CD4-positive, alpha-beta memory T cell (primary cell): ENCODE results near the gene ADRM1. TPM values are rescaled to one million over a fixed set of nuclear protein-coding genes. Genes with fewer than 3 reads are reported as not detected.

ENCODE experiments used
- CTCF ChIA-PET: fragments of 350-600 bp; sonication (Branson Sonifier 250); formaldehyde crosslinking; loops from one replicate; lab custom pipeline; 2021; ENCODE audit warnings: inconsistent platforms; ENCODE audit not compliant: partially characterized antibody; lab: Charles Lee
- POLR2A ChIA-PET: fragments of 350-600 bp; sonication (Branson Sonifier 250); formaldehyde crosslinking; loops from one replicate; lab custom pipeline; 2021; ENCODE audit not compliant: partially characterized antibody; lab: Charles Lee
- DNase-seq, 5 donors: peaks; one replicate each; pipeline versions ENCODE4 v3.0.0 to v3.0.0-alpha.2; 2020 to 2022; ENCODE audit warnings: mixed read lengths in 1 of 5
- H3K27ac ChIP-seq: one replicate; pipeline ENCODE4 v1.7.0; 2013; ENCODE audit warnings: low read depth, low read length
- H3K27me3 ChIP-seq: 2 replicates; pipeline ENCODE4 v1.7.0; 2013; ENCODE audit warnings: mild to moderate bottlenecking, low read length, moderate library complexity; ENCODE audit not compliant: insufficient read depth
- H3K36me3 ChIP-seq: 2 replicates; pipeline ENCODE4 v1.7.0; 2013; ENCODE audit warnings: mild to moderate bottlenecking, low read length, moderate library complexity; ENCODE audit not compliant: insufficient read depth
- H3K4me1 ChIP-seq: 2 replicates; pipeline ENCODE4 v1.7.0; 2013; ENCODE audit warnings: mild to moderate bottlenecking, low read length, moderate library complexity; ENCODE audit not compliant: insufficient read depth
- H3K4me3 ChIP-seq, 2 donors: one replicate each; pipeline ENCODE4 v1.7.0; 2013; ENCODE audit warnings: low read length in 2 of 2, mild to moderate bottlenecking in 1 of 2
- H3K9me3 ChIP-seq, 2 donors: one replicate each; pipeline ENCODE4 v1.7.0; 2013; ENCODE audit warnings: low read length in 2 of 2, control low read depth in 1 of 2; ENCODE audit not compliant: control insufficient read depth in 1 of 2
- H3K27ac Mint-ChIP-seq, 7 donors: one replicate each; pipeline ENCODE4 v1.8.0; 2020 to 2021; ENCODE audit warnings: mixed read lengths in 7 of 7, mild to moderate bottlenecking in 6 of 7, inconsistent platforms in 3 of 7, moderate library complexity in 3 of 7
- H3K27me3 Mint-ChIP-seq, 2 donors: one replicate each; pipeline ENCODE4 v1.8.0; 2020 to 2021; ENCODE audit warnings: mixed read lengths in 2 of 2
- H3K36me3 Mint-ChIP-seq, 2 donors: one replicate each; pipeline ENCODE4 v1.8.0; 2020 to 2021; ENCODE audit warnings: mixed read lengths in 2 of 2, inconsistent platforms in 1 of 2, mild to moderate bottlenecking in 1 of 2
- H3K4me1 Mint-ChIP-seq, 4 donors: one replicate each; pipeline ENCODE4 v1.8.0; 2020 to 2021; ENCODE audit warnings: mixed read lengths in 4 of 4, mild to moderate bottlenecking in 1 of 4
- H3K4me3 Mint-ChIP-seq, 8 donors: one replicate each; pipeline ENCODE4 v1.8.0; 2020 to 2021; ENCODE audit warnings: mixed read lengths in 8 of 8, mild to moderate bottlenecking in 7 of 8, moderate library complexity in 6 of 8, inconsistent platforms in 3 of 8
- H3K9me3 Mint-ChIP-seq, 8 donors: one replicate each; pipeline ENCODE4 v1.8.0; 2020 to 2021; ENCODE audit warnings: mixed read lengths in 8 of 8, mild to moderate bottlenecking in 5 of 8, inconsistent platforms in 3 of 8, moderate library complexity in 1 of 8
- intact Hi-C: fragments of 100-400 bp; cut with micrococcal nuclease; formaldehyde crosslinking; loops from one replicate; pipeline ENCODE4 v1.15.1; 2023
- polyA plus RNA-seq, 2 donors: library from polyadenylated mRNA; unstranded; fragments of 300-500 nt; fragmentation: Illumina TruSeq; gene quantifications; one replicate each; pipeline ENCODE4 v1.2.3, GENCODE V29; 2021
- total RNA-seq, 2 experiments: library from RNA; stranded (reverse); gene quantifications; one replicate each; pipeline ENCODE4 v1.2.3, GENCODE V29; 2021

ADRM1 gene
- total and polyA plus RNA-seq, 4 experiments from 2014 or later, result 59.4 to 102 (median 79.0) TPM

GRCh38 chr20:62350629-62351422 is 48.0 kb downstream of the ADRM1 start:
- ChIA-PET CTCF (no interaction called here), POLR2A (no interaction called here)
- Histone ChIP-seq H3K36me3 (no peaks in the 10 kb centered on the region), H3K27ac (no peak overlapping the region), H3K9me3 (no peaks in the 10 kb centered on the region), H3K4me3 (no peak overlapping the region), H3K27me3 (no peaks in the 10 kb centered on the region), H3K4me1 (no peaks in the 10 kb centered on the region)
- no peak overlapping the region for H3K27ac Mint-ChIP-seq
- H3K4me3 Mint-ChIP-seq, result no peak overlapping the region
- DNase-seq, result peak in 1 of 5 donors; percentile 16
- H3K4me1 Mint-ChIP-seq, result peaks cover 0 to 3% (median under 1%) of the 10 kb centered on the region in 4 donors
- no peaks in the 10 kb centered on the region for H3K27me3 Mint-ChIP-seq
- peaks cover 0 to 10% (median 6%) of the 10 kb centered on the region in 8 donors for H3K9me3 Mint-ChIP-seq
- no peaks in the 10 kb centered on the region for H3K36me3 Mint-ChIP-seq
- intact Hi-C loops, result no loop called here

GRCh38 chr20:62351469-62352401 is 48.9 kb downstream of the ADRM1 start:
- no peaks in the 10 kb centered on the region for H3K9me3 ChIP-seq
- no peaks in the 10 kb centered on the region for H3K36me3 Mint-ChIP-seq
- H3K4me1 ChIP-seq, result no peaks in the 10 kb centered on the region
- H3K27ac Mint-ChIP-seq, result no peak overlapping the region
- H3K36me3 ChIP-seq, result no peaks in the 10 kb centered on the region
- ChIA-PET POLR2A (no interaction called here), CTCF (no interaction called here)
- H3K4me3 Mint-ChIP-seq, result no peak overlapping the region
- peak in 1 of 5 donors; percentile 30 for DNase-seq
- H3K27me3 Mint-ChIP-seq, result no peaks in the 10 kb centered on the region
- intact Hi-C loops, result no loop called here
- no peak overlapping the region for H3K27ac ChIP-seq
- peaks cover 0 to 10% (median 6%) of the 10 kb centered on the region in 8 donors for H3K9me3 Mint-ChIP-seq
- peaks cover 0 to 3% (median under 1%) of the 10 kb centered on the region in 4 donors for H3K4me1 Mint-ChIP-seq
- H3K4me3 ChIP-seq, result no peak overlapping the region
- H3K27me3 ChIP-seq, result no peaks in the 10 kb centered on the region

DNA sequence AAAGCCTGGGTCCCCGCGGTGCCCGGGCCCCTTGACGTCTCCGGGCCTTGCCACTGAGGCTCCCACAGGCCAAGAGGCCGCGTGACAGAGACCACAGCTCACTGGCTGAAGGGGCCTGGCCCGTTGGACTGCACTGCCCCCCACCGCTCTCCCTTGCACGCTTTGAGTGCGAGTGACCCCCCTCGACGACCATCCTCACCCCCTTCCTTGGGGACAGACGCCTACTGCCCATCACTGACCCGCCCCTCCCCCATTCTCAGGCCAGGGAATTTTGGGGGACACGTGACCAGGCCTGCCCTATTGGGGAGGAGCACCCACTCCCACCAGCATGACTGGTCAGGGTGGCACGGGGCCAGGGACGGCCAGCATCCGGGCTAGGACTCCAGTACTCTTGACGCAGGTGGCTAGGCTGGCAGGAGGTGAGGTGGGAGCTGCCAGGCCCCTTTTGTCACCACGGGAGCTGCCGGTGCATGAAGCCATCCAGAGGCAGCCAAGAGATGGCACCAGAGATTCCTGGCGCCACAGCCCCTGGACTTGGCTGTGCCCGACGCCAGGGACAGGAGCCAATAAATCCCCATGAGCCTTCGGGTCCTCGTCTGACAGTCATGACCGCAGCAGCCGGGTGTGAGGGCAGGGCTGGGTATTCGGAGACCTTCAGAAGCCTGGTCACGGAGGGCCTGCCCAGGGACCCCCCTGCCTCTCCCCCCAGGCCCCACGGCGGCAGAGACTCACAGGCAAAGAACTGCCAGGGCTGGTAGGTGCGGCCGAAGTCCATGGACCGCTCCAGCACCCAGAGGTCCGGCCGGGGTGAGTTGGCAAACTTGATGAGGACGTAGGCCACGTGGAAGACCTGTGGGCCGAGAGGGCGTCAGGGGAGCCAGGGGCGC is 49.8 kb downstream of the ADRM1 start:
- Histone ChIP-seq H3K4me1 (no peaks in the 10 kb centered on the region), H3K9me3 (no peaks in the 10 kb centered on the region), H3K4me3 (no peak overlapping the region), H3K36me3 (no peaks in the 10 kb centered on the region), H3K27ac (no peak overlapping the region), H3K27me3 (no peaks in the 10 kb centered on the region)
- H3K4me3 Mint-ChIP-seq, result no peak overlapping the region
- H3K4me1 Mint-ChIP-seq, result peaks cover 0 to 3% (median under 1%) of the 10 kb centered on the region in 4 donors
- ChIA-PET POLR2A (no interaction called here), CTCF (no interaction called here)
- no peaks in the 10 kb centered on the region for H3K36me3 Mint-ChIP-seq
- intact Hi-C loops, result no loop called here
- peak in 1 of 5 donors; percentile 16 for DNase-seq
- no peak overlapping the region for H3K27ac Mint-ChIP-seq
- H3K9me3 Mint-ChIP-seq, result peaks cover 0 to 10% (median 6%) of the 10 kb centered on the region in 8 donors
- no peaks in the 10 kb centered on the region for H3K27me3 Mint-ChIP-seq

DNA sequence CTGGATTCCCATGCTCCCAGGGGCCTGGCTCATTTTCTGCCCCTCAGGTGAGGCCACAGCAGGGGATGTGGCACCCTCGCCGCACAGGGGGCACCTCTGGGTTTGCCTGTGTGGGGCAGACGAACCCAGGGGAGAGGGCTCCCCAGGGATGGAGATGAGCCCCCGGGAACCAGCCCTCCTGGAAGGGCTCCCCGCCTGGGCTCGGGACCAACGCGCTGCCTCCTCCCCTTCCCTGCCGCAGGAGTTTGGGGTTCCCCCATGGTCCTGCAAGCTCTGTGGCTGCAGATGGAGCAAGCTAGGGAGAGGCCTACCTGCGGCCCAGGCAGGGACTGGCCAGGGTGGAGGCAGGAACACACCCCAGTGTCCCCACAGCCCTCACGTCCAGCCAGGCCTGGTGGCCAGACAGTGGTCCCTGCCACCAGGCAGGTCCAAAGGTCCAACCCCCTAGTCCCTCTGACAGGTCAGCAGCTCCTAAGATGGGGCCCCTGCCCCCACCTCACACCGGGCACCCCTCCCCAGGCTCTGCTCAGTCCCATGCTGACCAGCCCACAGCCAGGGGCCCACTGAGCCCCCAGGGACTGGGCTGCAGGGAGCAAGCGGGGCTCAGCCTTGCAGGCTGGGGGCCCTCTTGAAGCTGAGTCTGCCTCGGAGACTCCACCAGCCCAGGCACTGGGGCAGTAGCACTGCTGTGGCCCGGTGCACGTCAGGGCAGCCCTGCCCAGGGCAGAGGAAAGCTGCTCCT is 50.7 kb downstream of the ADRM1 start:
- H3K27ac ChIP-seq, result no peak overlapping the region
- ChIA-PET CTCF (no interaction called here), POLR2A (no interaction called here)
- H3K9me3 ChIP-seq, result no peaks in the 10 kb centered on the region
- H3K4me3 ChIP-seq, result no peak overlapping the region
- Mint-ChIP-seq H3K27ac (no peak overlapping the region), H3K4me3 (no peak overlapping the region), H3K4me1 (peaks cover 0 to 3% (median under 1%) of the 10 kb centered on the region in 4 donors), H3K9me3 (peaks cover 0 to 6% (median 3%) of the 10 kb centered on the region in 8 donors), H3K27me3 (no peaks in the 10 kb centered on the region), H3K36me3 (no peaks in the 10 kb centered on the region)
- H3K36me3 ChIP-seq, result no peaks in the 10 kb centered on the region
- H3K27me3 ChIP-seq, result no peaks in the 10 kb centered on the region
- H3K4me1 ChIP-seq, result no peaks in the 10 kb centered on the region
- DNase-seq, result peak in 1 of 5 donors; percentile 27
- intact Hi-C loops, result no loop called here

DNA sequence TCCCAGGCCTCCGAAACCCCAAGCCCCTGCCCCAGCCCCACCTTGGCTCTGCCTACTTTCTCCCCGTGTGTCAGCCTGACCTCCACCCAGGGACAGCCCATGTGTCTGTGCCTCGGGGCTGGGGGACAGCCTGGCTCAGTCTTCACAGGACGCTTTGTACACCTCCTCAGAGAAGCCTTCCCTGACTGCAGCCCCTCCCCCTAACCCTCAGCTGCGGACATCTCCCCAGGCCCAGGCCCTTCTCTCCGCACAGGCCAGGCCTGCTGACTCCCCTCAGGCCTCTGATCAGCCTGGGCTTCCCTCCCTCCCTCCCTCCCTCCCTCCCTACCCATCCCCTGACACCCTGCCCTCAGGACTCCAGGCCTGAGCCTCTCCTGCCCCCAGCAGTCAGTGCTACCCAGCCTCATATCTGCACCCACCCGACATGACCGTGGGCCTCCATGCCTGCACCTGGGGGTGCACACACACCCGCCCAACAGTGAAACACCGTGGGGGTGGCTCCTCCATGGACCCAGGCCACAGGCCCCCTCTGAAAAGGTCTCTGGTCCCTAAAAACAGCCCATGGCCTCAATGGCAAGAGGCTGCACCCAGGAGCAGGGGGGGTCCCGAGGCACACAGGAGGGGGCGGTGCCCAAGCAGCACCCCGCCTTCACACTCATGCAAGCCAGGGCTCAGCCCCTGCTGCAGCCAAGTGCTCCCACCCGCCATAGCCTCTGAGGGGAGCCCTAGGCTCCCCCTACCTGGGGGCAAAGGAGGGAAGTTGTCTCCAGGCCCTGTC is 51.4 kb downstream of the ADRM1 start:
- Mint-ChIP-seq H3K36me3 (no peaks in the 10 kb centered on the region), H3K27ac (peak overlapping the region in 1 of 7 donors; percentile 68), H3K9me3 (no peaks in the 10 kb centered on the region), H3K4me1 (peaks cover 0 to 2% (median under 1%) of the 10 kb centered on the region in 4 donors), H3K27me3 (peaks cover 0 to 2% of the 10 kb centered on the region in 2 donors), H3K4me3 (no peak overlapping the region)
- intact Hi-C loops, result no loop called here
- Histone ChIP-seq H3K27ac (no peak overlapping the region), H3K36me3 (no peaks in the 10 kb centered on the region), H3K4me3 (no peak overlapping the region), H3K4me1 (no peaks in the 10 kb centered on the region), H3K9me3 (no peaks in the 10 kb centered on the region), H3K27me3 (no peaks in the 10 kb centered on the region)
- POLR2A ChIA-PET, result no interaction called here
- peak in 1 of 5 donors; percentile 25 for DNase-seq
- CTCF ChIA-PET, result no interaction called here

DNA sequence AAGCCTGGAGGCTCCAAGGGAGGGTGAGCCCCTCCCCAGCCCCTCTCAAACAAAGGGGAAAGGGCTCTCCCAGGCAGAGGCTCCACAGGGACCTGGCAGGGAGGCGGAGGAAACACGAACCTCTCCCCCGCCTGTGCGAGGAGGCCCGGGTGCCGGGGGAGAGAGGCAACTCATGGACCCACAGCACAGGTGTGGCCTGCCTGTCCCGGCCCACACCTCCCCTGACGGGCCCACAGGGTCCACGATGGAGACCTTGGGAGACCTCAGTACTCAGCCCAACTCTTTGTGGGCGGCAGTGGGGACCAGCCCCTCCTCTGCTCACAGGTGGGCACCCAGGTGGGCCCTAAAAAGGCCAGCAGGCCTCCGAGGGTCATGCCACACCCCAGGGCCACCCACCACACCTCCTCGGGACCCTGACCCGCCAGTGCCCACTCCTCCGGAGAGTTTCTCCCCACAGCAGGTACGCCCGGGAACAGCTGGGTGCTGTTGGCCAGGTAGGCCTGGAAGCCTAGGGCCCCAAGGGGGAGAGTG is 52.1 kb downstream of the ADRM1 start:
- H3K4me1 Mint-ChIP-seq, result no peaks in the 10 kb centered on the region
- no peaks in the 10 kb centered on the region for H3K27me3 ChIP-seq
- ChIA-PET POLR2A (no interaction called here), CTCF (no interaction called here)
- H3K27ac Mint-ChIP-seq, result no peak overlapping the region
- intact Hi-C loops, result no loop called here
- H3K36me3 ChIP-seq, result no peaks in the 10 kb centered on the region
- H3K9me3 Mint-ChIP-seq, result no peaks in the 10 kb centered on the region
- peak in 1 of 5 donors; percentile 2 for DNase-seq
- H3K4me1 ChIP-seq, result no peaks in the 10 kb centered on the region
- H3K9me3 ChIP-seq, result no peaks in the 10 kb centered on the region
- no peaks in the 10 kb centered on the region for H3K36me3 Mint-ChIP-seq
- H3K27me3 Mint-ChIP-seq, result peaks cover 0 to 2% of the 10 kb centered on the region in 2 donors
- H3K27ac ChIP-seq, result no peak overlapping the region
- H3K4me3 Mint-ChIP-seq, result no peak overlapping the region
- H3K4me3 ChIP-seq, result no peak overlapping the region
